ENCODE measurements around the gene FNDC11. TPM values are rescaled to one million over a fixed set of nuclear protein-coding genes. Genes with fewer than 3 reads are reported as not detected.

FNDC11 gene
- total and polyA plus RNA-seq, 2 of the 13 experiments (the other 11 are each of a cell fraction or from before 2014, with no cell fraction given): 0.07 TPM; not detected in 1

DNA sequence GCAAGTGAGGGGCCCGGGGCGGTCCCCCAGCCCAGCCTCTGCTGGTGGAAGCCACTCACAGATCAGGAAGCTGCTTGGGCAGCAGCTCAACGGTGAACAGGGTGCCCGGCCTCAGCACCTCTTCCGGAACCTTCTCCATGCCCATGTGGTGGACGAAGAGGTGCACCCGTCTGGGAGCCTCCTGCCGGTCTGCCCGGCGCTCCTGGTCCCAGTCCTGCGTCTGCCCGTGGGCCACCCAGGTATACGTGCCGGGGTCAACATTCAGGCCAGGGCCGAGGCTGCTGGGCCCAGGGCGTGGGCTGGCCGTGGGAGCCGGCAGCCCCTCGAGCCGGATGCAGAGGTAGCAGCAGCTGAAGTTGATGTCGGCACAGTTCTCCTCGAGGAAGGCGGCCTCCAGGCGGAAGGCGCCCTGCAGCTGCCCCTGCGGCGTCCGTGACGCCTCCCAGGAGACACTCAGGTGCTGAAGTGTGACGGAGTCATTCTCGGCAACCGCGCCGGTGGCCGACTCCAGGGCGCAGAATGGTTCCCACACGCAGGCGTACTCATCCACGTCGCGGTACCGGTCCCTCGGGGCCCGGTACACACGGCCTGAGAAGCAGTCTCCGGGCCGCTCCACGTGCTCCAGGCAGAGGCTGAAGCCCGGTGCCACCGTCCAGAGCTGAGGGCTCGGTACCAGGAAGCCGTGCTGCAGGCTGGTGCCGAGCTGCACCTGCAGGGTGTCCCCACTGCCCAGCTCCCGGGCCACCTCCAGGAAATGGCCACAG, 8.7 kb downstream of the FNDC11 start:
- H3K36me3 ChIP-seq (replicated peaks in 1 of 2; ENCODE audit: control insufficient read depth in 1 of 2, insufficient read depth in 2 of 2, low read length in 2 of 2): no peaks in the 10 kb centered on the region; a peak in 1 of 5 replicates
- in situ Hi-C loops (cut with HindIII; ENCODE audit: extremely low pct_ligation_motif_present, low pct_unique_long_range_greater_than_20kb) (no loop called here), intact Hi-C loops (cut with micrococcal nuclease; ENCODE audit: unreplicated experiment) (no loop called here)
- H3K9me3 ChIP-seq (ENCODE audit: low read length): no peaks in the 10 kb centered on the region
- no peak overlapping the region for H3K4me2 ChIP-seq (ENCODE audit: low read depth, low read length)
- DNase-seq (ENCODE audit: low spot score) (no peak), ATAC-seq (no peak), FAIRE-seq (no peak)
- TF ChIP-seq, protein P1, sequence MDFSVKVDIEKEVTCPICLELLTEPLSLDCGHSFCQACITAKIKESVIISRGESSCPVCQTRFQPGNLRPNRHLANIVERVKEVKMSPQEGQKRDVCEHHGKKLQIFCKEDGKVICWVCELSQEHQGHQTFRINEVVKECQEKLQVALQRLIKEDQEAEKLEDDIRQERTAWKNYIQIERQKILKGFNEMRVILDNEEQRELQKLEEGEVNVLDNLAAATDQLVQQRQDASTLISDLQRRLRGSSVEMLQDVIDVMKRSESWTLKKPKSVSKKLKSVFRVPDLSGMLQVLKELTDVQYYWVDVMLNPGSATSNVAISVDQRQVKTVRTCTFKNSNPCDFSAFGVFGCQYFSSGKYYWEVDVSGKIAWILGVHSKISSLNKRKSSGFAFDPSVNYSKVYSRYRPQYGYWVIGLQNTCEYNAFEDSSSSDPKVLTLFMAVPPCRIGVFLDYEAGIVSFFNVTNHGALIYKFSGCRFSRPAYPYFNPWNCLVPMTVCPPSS (IDR thresholded peaks at IDR 0.05): no peak
- TF ChIP-seq ZNF138 (CRISPR knock-in tag; IDR thresholded peaks at IDR 0.05; ENCODE audit: low read depth) (no peak), CENPT (CRISPR knock-in tag; IDR thresholded peaks at IDR 0.05; ENCODE audit: low read depth) (no peak), ZSCAN31 (CRISPR knock-in tag; IDR thresholded peaks at IDR 0.05; ENCODE audit: low read depth) (no peak), ZNF589 (CRISPR knock-in tag; conservative IDR thresholded peaks at IDR 0.05) (no peak), ZNF792 (CRISPR knock-in tag; IDR thresholded peaks at IDR 0.05) (no peak), PHF8 (CRISPR knock-in tag; IDR thresholded peaks at IDR 0.05) (no peak), ZNF367 (CRISPR knock-in tag; IDR thresholded peaks at IDR 0.05; ENCODE audit: borderline replicate concordance) (no peak), EHMT2 (IDR thresholded peaks at IDR 0.05; ENCODE audit: borderline replicate concordance, low read depth, low read length) (no peak), ZNF180 (CRISPR knock-in tag; IDR thresholded peaks at IDR 0.05; ENCODE audit: borderline replicate concordance, low read depth) (no peak), AGO2 (optimal IDR thresholded peaks at IDR 0.05; ENCODE audit: low read depth, low read length) (no peak), POGZ (CRISPR knock-in tag; IDR thresholded peaks at IDR 0.05) (no peak), ZNF564 (CRISPR knock-in tag; IDR thresholded peaks at IDR 0.05) (no peak), ZNF777 (CRISPR knock-in tag; IDR thresholded peaks at IDR 0.05) (no peak)
- TF ChIP-seq, protein P2, sequence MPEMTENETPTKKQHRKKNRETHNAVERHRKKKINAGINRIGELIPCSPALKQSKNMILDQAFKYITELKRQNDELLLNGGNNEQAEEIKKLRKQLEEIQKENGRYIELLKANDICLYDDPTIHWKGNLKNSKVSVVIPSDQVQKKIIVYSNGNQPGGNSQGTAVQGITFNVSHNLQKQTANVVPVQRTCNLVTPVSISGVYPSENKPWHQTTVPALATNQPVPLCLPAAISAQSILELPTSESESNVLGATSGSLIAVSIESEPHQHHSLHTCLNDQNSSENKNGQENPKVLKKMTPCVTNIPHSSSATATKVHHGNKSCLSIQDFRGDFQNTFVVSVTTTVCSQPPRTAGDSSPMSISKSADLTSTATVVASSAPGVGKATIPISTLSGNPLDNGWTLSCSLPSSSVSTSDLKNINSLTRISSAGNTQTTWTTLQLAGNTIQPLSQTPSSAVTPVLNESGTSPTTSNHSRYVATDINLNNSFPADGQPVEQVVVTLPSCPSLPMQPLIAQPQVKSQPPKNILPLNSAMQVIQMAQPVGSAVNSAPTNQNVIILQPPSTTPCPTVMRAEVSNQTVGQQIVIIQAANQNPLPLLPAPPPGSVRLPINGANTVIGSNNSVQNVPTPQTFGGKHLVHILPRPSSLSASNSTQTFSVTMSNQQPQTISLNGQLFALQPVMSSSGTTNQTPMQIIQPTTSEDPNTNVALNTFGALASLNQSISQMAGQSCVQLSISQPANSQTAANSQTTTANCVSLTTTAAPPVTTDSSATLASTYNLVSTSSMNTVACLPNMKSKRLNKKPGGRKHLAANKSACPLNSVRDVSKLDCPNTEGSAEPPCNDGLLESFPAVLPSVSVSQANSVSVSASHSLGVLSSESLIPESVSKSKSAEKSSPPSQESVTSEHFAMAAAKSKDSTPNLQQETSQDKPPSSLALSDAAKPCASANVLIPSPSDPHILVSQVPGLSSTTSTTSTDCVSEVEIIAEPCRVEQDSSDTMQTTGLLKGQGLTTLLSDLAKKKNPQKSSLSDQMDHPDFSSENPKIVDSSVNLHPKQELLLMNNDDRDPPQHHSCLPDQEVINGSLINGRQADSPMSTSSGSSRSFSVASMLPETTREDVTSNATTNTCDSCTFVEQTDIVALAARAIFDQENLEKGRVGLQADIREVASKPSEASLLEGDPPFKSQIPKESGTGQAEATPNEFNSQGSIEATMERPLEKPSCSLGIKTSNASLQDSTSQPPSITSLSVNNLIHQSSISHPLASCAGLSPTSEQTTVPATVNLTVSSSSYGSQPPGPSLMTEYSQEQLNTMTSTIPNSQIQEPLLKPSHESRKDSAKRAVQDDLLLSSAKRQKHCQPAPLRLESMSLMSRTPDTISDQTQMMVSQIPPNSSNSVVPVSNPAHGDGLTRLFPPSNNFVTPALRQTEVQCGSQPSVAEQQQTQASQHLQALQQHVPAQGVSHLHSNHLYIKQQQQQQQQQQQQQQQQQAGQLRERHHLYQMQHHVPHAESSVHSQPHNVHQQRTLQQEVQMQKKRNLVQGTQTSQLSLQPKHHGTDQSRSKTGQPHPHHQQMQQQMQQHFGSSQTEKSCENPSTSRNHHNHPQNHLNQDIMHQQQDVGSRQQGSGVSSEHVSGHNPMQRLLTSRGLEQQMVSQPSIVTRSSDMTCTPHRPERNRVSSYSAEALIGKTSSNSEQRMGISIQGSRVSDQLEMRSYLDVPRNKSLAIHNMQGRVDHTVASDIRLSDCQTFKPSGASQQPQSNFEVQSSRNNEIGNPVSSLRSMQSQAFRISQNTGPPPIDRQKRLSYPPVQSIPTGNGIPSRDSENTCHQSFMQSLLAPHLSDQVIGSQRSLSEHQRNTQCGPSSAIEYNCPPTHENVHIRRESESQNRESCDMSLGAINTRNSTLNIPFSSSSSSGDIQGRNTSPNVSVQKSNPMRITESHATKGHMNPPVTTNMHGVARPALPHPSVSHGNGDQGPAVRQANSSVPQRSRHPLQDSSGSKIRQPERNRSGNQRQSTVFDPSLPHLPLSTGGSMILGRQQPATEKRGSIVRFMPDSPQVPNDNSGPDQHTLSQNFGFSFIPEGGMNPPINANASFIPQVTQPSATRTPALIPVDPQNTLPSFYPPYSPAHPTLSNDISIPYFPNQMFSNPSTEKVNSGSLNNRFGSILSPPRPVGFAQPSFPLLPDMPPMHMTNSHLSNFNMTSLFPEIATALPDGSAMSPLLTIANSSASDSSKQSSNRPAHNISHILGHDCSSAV (CRISPR knock-in tag; IDR thresholded peaks at IDR 0.05; ENCODE audit: borderline replicate concordance): no peak
- TF ChIP-seq, protein P3, sequence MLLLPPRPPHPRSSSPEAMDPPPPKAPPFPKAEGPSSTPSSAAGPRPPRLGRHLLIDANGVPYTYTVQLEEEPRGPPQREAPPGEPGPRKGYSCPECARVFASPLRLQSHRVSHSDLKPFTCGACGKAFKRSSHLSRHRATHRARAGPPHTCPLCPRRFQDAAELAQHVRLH (CRISPR knock-in tag; IDR thresholded peaks at IDR 0.05; ENCODE audit: borderline replicate concordance, low read depth): no peak
- no TSS peak for BruUV-seq (replicated peaks)
- H3K4me3 ChIP-seq (replicated peaks in 1 of 3; ENCODE audit: insufficient read depth in 1 of 3, low read depth in 2 of 3, low read length in 3 of 3): no peak overlapping the region
- H4K20me1 ChIP-seq (ENCODE audit: insufficient read depth, low read length): no peaks in the 10 kb centered on the region; the same call in 1 of the 2 replicates
- no peaks in the 10 kb centered on the region for H3K27me3 ChIP-seq (ENCODE audit: control insufficient read depth in 1 of 2, insufficient read depth in 2 of 2, low read length in 2 of 2)
- H2AFZ ChIP-seq (ENCODE audit: low read length): no peak overlapping the region
- ChIA-PET POLR2A (no interaction called here), CTCF (ENCODE audit: low intra/inter-chr PET ratio, low total read pairs) (no interaction called here)
- no peaks in the 10 kb centered on the region for H3K79me2 ChIP-seq (ENCODE audit: insufficient read depth, low read length)
- H3K4me1 ChIP-seq (ENCODE audit: insufficient read depth, low read length): peaks cover 10% of the 10 kb centered on the region
- H3K9ac ChIP-seq (ENCODE audit: insufficient read depth, low read depth, low read length): no peak overlapping the region
- H3K27ac ChIP-seq (ENCODE audit: extremely low read length, insufficient read depth, low read length): no peak overlapping the region
- WGBS (ENCODE audit: low lambda C conversion rate): 90% methylated on average over 41 of the region's 54 CpGs

All from HepG2 (cell line).